ENCODE data around the gene ZNF556. TPM values are rescaled to one million over a fixed set of nuclear protein-coding genes. Genes with fewer than 3 reads are reported as not detected.
A peak's percentile ranks its signal among the peaks of the same experiment; 100 is the strongest.

ZNF556 gene
- total RNA-seq (2013; cell fraction: nucleolus; rRNA removed), result not detected in 2 replicates
- total RNA-seq (2014; rRNA removed), result not detected in 2 replicates
- total RNA-seq (2014; rRNA removed; fragmentation: Illumina TruSeq; extraction: Trizol), result not detected in 2 replicates
- total RNA-seq (2021), result not detected in 2 replicates
- polyA plus RNA-seq (2011; ENCODE audit: low read depth), result not detected
- polyA plus RNA-seq (2011; rRNA removed), result not detected in 2 replicates
- polyA plus RNA-seq (2011; cell fraction: cytosol; rRNA removed), result not detected in 2 replicates
- not detected in 2 replicates for polyA plus RNA-seq (2011; cell fraction: nucleus; rRNA removed)
- polyA plus RNA-seq (2012), result not detected in 2 replicates
- 0.25 TPM in 1 of 2 replicates, not detected in the other for polyA plus RNA-seq (2014; fragmentation: Illumina TruSeq; extraction: Trizol)
- polyA plus RNA-seq (2014; fragmentation: Nextera tagmentation; extraction: Ambion mirVana), result not detected
- polyA plus RNA-seq (2014; rRNA removed), result not detected in 2 replicates
- not detected for polyA plus RNA-seq (2016; fragmentation: Nextera tagmentation; extraction: Ambion mirVana)
- polyA minus RNA-seq (2011; rRNA and poly(A)+ RNA removed), result not detected in 2 replicates
- not detected in 2 replicates for polyA minus RNA-seq (2011; cell fraction: cytosol; rRNA and poly(A)+ RNA removed)
- polyA minus RNA-seq (2011; cell fraction: nucleus; rRNA and poly(A)+ RNA removed), result not detected in 2 replicates
- Bru-seq, nascent RNA, result not detected
- percentile 12 among the genes with signal in this experiment for BruChase-seq, experiment 1, labeled RNA remaining after a 6-hour chase
- percentile 21 among the genes with signal in this experiment for BruChase-seq, experiment 2, labeled RNA remaining after a 2-hour chase
- long read RNA-seq, experiment 1, result 0 reads
- long read RNA-seq, experiment 2, result 0 reads

GRCh38 chr19:2867025-2867991, at the start of gene ZNF556:
TSS of gene ZNF556 (plus strand) at chr19:2867335. CDS start at chr19:2867422, 87 bp downstream.
- BruUV-seq (replicated peaks), result no TSS peak
- no peaks in the 10 kb centered on the region for H3K4me1 ChIP-seq (ENCODE audit: control insufficient read depth, insufficient read depth, low read length)
- ATAC-seq (no peak), FAIRE-seq (no peak), DNase-seq (ENCODE audit: low read depth, low spot score) (no peak)
- no peak for TF ChIP-seq FOS (IDR thresholded peaks at IDR 0.05; ENCODE audit: borderline replicate concordance, extremely low read depth, insufficient read length)
- TF ChIP-seq NFYB (IDR thresholded peaks at IDR 0.05; ENCODE audit: insufficient read depth, low read depth, low read length), result peak; percentile 74
- H2AFZ ChIP-seq (ENCODE audit: control insufficient read depth, low read depth, low read length), result no peak within 1 kb of the TSS
- ChIA-PET SMC1A (ENCODE audit: uncharacterized antibody, unreplicated experiment) (no interaction called here), POLR2A (no interaction called here), RAD21 (ENCODE audit: unreplicated experiment) (no interaction called here), CTCF (no interaction called here)
- no peak within 1 kb of the TSS for H3K9ac ChIP-seq (ENCODE audit: control insufficient read depth, insufficient read depth, low read length)
- no peaks in the 10 kb centered on the region for H3K79me2 ChIP-seq (ENCODE audit: control insufficient read depth, insufficient read depth, low read length)
- no peak within 1 kb of the TSS for H3K4me3 ChIP-seq
- in situ Hi-C loops (cut with MboI), result no loop called here
- WGBS (ENCODE audit: insufficient coverage, insufficient replicate concordance, low lambda C conversion rate, missing lambda C conversion rate), result 78% methylated on average over 22 of the region's 36 CpGs
- no peak within 1 kb of the TSS for H3K4me2 ChIP-seq (ENCODE audit: control insufficient read depth, insufficient read depth)
- H3K36me3 ChIP-seq (ENCODE audit: control insufficient read depth in 2 of 2, insufficient read depth in 2 of 2, low read length in 1 of 2), result no peaks in the 10 kb centered on the region
- H3K27ac ChIP-seq (ENCODE audit: control insufficient read depth, insufficient read depth), result no peak within 1 kb of the TSS
- H4K20me1 ChIP-seq (ENCODE audit: control insufficient read depth, insufficient read depth), result no peaks in the 10 kb centered on the region
- no peaks in the 10 kb centered on the region for H3K27me3 ChIP-seq (replicated peaks in 1 of 2; ENCODE audit: control insufficient read depth in 2 of 2, insufficient read depth in 2 of 2, low read length in 1 of 2)
- H3K9me3 ChIP-seq (replicated peaks; ENCODE audit: control insufficient read depth, insufficient read depth, low read length), result no peaks in the 10 kb centered on the region; the same call in 2 of the 3 replicates
- intact Hi-C loops (cut with micrococcal nuclease; ENCODE audit: unreplicated experiment), result no loop called here

Data from GM12878 (cell line).